HAP-1 (cell line): ENCODE results near the gene TEKT4.
"Not testable (repeated sequence)": the region's sequence is repeated elsewhere in the genome, so short reads cannot be mapped to it uniquely, and the experiment has no call there.

ENCODE experiments used
- DNase-seq, 2 experiments: peaks; one replicate each; pipeline ENCODE4 v3.0.0-alpha.2; 2016 to 2020; ENCODE audit warnings: low spot score in 2 of 2
- H3K27me3 ChIP-seq: fragments of 250-450 bp; sonication (Bioruptor Pico); 2 replicates; pipeline ENCODE4 v1.5.1; 2020; ENCODE audit warnings: low read depth, mild to moderate bottlenecking, moderate library complexity
- H3K36me3 ChIP-seq: fragments of 250-450 bp; sonication (Bioruptor Pico); replicated peaks from 2 replicates; pipeline ENCODE4 v1.5.1; 2020; ENCODE audit warnings: mild to moderate bottlenecking
- H3K4me1 ChIP-seq: fragments of 250-450 bp; sonication (Bioruptor Pico); 2 replicates; pipeline ENCODE4 v1.5.1; 2020; ENCODE audit warnings: mild to moderate bottlenecking
- H3K4me3 ChIP-seq: fragments of 250-450 bp; sonication (Bioruptor Pico); 2 replicates; pipeline ENCODE4 v1.5.1; 2020; ENCODE audit warnings: mild to moderate bottlenecking, moderate library complexity
- H3K9me3 ChIP-seq: fragments of 250-450 bp; sonication (Bioruptor Pico); 2 replicates; pipeline ENCODE4 v1.5.1; 2020; ENCODE audit warnings: mild to moderate bottlenecking, moderate library complexity
- in situ Hi-C: fragments of 300-500 bp; cut with MboI; formaldehyde crosslinking; loops from 3 replicates; pipeline ENCODE4 v1.14.3; 2020; ENCODE audit warnings: low sequenced_read_pairs, inconsistent platforms, mixed read lengths

Gene TEKT4

DNA sequence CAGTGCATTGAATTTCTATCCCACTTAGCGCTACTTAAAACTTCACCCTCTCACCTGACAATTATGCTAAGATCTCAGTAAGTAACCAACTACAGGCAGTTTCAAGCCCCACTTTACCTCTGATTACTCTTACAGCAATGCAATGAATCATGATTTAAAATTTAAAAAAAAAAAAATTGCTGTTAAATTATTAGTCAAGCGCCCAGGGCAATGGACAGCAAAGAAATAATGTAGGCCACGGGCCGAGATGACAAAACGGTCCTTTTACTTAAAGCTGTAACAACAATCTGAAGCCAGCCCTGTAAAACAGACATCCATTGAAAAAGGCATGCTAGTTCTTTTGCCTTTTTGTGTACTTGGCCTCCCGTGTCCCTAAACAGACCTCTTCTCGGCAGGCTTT lies 24.0 kb downstream of the TEKT4 start:
- H3K9me3 ChIP-seq, H3K4me1 ChIP-seq, H3K36me3 ChIP-seq, in situ Hi-C loops, DNase-seq, H3K4me3 ChIP-seq, H3K27me3 ChIP-seq: not testable (repeated sequence)

DNA sequence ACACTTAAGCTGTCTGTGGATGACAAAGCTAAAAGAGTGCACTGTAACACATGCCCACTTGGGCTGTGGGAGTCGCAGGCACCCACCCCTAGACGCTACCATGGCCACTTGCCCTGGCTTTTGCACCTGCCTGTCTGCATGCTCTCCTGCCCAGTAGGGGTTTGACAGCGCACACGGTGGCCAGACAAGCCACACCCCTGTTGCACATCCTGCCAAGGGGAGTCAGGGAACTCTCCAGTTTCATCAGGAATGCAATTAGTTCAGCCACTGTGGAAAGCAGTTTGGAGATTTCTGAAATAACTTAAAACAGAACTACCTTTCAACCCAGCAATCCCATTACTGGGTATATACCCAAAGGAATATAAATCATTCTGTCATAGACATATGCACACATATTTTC lies 35.7 kb downstream of the TEKT4 start:
- H3K36me3 ChIP-seq, DNase-seq, H3K9me3 ChIP-seq, H3K4me3 ChIP-seq, H3K27me3 ChIP-seq, H3K4me1 ChIP-seq, in situ Hi-C loops: not testable (repeated sequence)

DNA sequence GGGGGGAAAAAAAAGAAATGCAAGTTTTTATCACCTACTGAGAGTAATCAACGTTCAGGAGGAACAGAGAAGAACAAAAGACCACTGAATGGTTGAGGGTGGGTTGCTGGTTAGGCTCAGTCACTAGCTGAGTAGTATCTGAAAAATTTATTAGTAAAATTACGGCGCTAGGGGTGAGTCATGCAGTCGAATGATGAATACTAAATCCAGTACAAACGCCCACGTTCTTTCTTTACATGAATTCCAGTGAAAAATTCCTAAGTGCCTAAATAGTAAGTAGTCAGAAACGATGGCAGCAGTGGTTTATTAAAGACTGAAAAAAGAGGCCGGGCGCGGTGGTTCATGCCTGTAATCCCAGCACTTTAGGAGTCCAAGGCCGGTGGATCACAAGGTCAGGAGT lies 52.0 kb downstream of the TEKT4 start:
- Histone ChIP-seq H3K4me1 (no peaks in the 10 kb centered on the region), H3K27me3 (no peaks in the 10 kb centered on the region), H3K36me3 (no peaks in the 10 kb centered on the region), H3K4me3 (no peak overlapping the region), H3K9me3 (no peaks in the 10 kb centered on the region)
- DNase-seq, result no peak
- in situ Hi-C loops, result no loop called here

DNA sequence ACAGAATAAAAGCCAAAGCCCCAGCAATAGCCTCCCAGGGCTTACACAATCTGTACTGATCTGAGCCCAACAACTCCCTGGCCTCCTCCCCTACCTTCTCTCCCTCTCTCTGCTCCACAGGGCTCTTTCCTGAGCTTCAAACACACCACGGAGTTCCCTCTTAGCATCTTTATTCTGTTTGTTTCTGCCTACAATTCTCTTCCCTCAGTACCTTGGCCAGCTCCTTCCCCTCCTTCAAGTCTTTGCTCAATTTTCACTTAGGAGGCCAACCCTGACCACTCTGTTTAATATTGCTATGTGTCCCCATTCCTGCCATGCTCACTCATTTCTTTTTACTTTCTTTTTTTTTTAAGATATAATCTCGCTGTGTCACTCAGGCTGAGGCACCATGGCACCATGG lies 53.8 kb downstream of the TEKT4 start:
- H3K4me3 ChIP-seq, in situ Hi-C loops, H3K36me3 ChIP-seq, DNase-seq, H3K27me3 ChIP-seq, H3K9me3 ChIP-seq, H3K4me1 ChIP-seq: not testable (repeated sequence)
